A204.1 (cell line): Measurements from ENCODE around the gene DAB1.

ENCODE experiments used
- FAIRE-seq: peaks from 2 replicates; lab custom pipeline; 2012; peaks lifted over from hg19 to GRCh38; lab: Jason Lieb, UNC

DAB1 gene

DNA sequence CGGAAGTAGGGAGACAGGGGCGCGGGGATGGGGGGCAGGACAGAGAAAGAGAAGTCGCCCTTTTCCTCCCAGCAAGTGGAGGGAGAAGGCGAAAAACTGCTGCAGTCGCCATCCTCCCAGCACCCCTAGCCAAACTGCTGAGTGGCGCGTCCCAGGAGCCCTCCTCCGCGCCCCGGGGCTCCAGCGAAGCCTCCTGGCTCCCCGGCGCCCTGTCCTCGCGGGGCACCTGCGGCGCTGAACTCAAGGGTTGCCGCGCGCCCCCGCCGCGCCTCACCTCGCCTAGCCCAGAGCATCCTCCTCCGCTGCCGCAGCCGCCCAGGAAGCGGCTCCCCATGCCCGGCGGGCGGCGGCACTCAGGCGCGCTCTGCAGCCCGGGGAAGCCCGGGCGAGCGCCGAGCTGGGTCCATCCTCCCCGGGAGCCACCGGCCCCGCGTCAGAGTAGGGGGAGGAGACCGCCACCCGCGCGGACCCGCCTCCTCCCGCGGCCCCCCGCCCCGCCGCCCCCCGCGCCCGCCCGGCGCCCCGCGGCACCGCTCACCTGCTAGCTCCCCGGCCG is at the start of gene DAB1:
DAB1 (minus strand) TSS at position 405 of the 556 bp plus-strand sequence. CDS start 133,030 bp downstream, outside the sequence.
- no peak for FAIRE-seq

DNA sequence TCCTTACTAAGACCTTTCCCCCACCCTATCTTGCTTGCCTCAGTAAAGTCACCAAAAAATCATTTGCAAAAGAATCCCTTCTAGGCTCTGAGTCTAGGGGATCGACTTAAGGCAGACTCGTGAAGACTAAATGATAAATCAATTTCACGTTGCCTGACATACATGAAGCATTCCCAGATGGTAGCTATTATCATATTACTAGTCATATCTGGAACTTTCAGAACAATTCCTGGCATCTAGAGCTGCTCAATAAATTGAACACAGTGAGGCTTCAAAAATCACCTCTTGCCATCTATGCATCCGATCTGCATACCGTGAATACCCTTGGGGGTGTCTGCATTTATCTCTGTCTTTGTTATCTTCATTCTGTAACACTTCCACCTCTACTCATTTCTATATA is 49.6 kb upstream of the DAB1 start:
- no peak for FAIRE-seq

DNA sequence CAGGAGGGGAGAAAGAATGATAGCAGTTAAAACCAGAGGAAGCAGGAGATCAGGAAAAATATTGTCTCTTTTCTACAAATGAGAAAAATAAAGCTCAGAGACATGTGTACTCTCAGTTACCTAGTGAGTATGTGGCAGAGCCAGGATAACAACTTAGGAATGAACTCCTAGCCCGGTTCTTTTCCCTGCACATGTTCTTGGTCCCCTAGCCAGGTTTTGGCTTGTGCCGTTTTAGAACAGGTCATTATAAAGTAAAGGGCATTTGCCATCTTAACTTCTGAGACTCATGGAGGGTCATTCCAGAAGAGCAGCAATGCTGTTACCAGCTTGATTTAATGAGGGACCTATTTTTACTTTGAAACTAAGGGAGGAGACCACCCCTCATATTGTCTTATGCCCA is 48.1 kb upstream of the DAB1 start:
- FAIRE-seq, result no peak

- FAIRE-seq, result no peak
Observed at GRCh38 chr1:57470036-57470435, 46.2 kb upstream of the DAB1 start.

GRCh38 chr1:57468641-57469523 is 45.0 kb upstream of the DAB1 start:
- no peak for FAIRE-seq

DNA sequence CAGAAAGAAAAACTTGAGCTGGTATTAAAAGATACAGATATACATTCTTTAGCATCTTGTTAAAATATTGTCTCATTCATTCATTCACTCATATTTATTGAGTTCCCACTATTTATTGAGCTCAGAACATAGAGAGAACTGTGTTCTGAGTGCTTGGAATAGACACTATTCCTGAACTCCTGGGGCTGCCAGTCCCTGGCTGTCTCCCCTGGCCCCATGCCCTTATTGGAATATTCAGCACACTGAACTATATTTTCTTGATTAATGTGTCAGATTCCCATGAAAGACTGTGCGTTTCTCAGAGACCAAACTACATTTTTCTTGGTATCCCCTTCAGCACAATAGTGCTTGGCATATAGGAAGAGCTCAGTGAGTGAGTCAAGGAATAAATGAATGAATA is 44.0 kb upstream of the DAB1 start:
- FAIRE-seq, result no peak

- FAIRE-seq, result no peak
Observed at GRCh38 chr1:57464756-57465155, 40.9 kb upstream of the DAB1 start.

DNA sequence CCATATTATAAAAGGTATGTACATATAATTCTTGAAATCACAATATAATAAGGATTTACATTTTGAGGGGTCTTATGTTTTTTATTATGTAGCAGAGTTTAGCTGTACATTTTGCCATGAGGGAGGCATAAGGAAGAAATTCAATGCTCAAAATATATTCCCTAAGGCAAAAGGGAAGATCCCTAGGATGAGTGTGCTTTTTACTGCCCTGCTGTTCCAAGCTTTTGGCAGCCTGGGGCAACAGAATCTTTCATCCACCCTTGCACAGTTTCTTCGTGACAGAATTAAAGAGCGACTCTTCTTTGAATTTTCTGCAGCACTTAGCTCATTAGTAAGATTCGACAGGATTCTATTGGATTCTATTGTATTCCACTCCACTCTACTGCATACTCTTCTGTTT is 39.5 kb upstream of the DAB1 start:
- FAIRE-seq, result no peak

- FAIRE-seq, result no peak
Observed at GRCh38 chr1:57461405-57461804, 37.5 kb upstream of the DAB1 start.

DNA sequence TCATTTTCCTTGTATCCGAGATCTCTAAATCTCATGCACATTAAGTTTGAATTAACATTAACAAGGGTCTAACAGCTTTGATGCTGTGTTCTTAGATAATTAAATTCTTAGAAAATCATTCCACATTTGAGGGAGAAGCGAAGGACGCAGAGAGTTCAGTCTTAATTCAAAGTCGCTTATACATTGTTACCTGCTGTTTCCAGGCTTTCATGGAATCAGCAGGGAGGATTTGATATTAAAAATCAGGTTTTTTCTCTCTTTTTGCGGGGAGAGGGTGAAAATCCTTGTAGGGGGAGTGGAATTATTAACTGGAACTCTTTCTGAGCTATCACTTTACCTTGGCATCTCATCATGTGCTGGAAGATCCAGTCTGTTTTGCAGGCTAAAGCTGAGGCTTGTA is 27.7 kb upstream of the DAB1 start:
- no peak for FAIRE-seq

GRCh38 chr1:57450981-57451380 is 27.1 kb upstream of the DAB1 start:
- FAIRE-seq, result no peak

DNA sequence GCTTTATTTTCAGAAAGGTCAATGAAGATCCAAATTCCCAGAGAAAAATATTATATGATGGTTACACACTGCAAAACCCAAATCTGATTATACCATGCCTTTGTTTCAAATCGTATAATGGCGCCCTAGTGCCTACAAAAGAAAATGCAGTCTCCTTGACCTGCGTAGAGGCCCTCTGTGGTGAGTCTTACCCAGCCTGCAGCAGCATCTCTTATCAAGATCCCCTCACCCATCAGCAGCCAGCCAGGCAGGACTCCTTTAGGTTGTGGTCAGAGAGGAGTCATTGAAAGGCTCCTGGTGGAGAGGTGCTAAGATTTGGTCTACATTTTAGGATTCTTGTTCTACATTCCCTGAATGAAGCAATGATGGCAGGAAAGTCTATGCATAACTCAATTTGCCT is 23.7 kb upstream of the DAB1 start:
- FAIRE-seq, result no peak

DNA sequence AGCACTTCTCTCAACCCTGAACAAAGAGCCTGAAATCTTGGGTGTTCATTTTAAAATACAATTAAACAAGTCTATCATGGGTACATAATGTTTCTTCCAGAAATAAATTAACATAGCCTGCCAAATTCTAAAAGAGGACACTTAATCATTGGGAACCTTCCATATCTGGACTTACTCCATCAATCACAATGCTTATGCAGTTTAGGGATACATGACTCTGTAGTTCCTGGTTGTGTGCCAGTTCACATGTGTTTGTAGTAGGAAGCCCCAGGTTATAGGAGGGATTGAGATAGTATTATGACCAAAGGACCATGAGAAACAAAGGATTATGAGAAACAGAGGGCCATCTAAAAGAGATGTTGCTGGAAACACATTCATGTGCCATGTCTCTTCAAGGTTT is 19.1 kb upstream of the DAB1 start:
- FAIRE-seq, result no peak

- FAIRE-seq, result no peak
Observed at GRCh38 chr1:57440096-57440495, 16.2 kb upstream of the DAB1 start.

DNA sequence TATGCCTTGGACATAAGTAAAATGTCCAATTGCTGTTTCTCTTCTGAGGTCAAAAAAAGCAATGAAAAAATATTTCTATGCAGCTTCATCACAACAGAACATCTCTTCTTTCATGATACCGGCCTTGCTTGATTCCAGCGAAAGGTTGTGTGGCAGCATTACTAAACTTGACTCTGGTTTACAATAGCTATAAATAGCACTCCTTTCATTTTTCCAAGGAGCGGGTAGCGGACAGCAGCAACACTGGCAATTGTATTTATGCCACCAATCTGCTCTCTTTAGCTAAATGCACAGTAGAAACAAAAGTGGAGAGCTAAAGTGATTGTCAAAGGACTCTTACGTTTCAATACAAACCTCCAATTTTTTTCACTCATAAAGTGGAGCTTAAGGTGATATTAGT is 7.5 kb upstream of the DAB1 start:
- FAIRE-seq, result no peak

DNA sequence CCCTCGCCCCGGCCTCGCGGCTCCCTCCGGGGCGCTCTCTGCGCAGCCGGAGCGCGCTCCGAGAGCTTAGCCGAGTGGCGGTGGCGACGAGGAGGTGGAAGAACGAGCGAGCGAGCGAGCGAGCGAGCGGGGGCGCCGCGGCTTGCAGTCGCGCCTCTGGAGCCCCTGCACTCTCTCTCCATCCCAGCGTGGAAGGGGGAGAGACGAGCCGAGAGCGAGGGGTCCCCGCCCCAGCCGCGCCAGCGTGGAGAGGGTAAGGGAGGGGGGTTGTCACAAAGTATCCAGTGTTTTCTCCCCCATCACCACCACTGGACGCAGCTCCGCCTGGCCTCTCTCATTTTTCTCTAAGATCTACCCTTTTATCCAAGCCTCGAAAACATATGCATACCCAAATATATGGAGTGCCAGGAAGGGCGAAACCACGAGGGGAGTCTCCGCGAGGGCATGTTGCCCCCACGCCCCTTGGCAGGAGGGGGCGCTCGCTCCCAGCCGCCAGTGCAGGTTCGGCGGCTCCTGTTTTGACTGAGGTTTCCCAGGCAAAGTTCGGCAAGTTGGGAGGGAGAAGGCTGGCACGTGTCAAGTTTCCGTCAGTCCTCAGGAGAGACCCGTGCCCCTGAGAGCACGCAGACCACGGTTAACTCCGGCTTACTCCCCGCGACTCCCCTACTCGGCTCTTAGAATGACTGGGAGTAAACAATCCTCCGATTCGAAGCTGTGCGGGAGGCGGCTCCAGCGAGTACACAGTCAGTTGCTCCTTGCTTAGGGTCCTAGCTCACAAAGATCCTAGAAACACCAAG is 569 bp upstream of the DAB1 start:
- FAIRE-seq, result no peak

DNA sequence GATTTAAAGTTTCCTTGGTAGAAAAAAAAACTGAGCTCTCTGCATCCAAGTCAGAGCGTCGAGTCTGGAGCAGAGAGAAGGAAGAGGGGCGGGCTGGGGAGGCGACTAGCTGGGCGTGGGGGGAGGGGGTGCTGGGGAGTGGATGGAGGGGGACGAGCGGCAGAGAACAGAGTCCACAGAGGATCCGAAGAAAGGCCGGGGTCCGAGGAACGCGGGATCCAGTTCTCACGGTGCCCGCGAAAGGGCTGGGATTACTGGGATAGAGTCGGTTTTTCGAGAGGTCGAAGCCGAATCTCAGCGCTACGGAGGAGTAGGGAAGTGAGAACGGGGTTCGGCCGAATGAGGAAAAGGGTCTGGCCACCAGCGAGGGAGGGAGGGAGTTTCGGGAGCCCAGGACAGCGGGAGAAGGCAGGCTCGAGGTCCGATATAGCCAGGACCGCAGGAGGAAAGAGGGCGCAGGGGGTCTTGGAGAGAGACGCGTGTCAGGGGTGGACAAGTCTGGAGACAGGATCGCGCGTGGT is 665 bp downstream of the DAB1 start:
- FAIRE-seq, result no peak

GRCh38 chr1:57422271-57423134 is 1.4 kb downstream of the DAB1 start:
- no peak for FAIRE-seq

- no peak for FAIRE-seq
Observed at GRCh38 chr1:57421806-57422205, 2.1 kb downstream of the DAB1 start.

DNA sequence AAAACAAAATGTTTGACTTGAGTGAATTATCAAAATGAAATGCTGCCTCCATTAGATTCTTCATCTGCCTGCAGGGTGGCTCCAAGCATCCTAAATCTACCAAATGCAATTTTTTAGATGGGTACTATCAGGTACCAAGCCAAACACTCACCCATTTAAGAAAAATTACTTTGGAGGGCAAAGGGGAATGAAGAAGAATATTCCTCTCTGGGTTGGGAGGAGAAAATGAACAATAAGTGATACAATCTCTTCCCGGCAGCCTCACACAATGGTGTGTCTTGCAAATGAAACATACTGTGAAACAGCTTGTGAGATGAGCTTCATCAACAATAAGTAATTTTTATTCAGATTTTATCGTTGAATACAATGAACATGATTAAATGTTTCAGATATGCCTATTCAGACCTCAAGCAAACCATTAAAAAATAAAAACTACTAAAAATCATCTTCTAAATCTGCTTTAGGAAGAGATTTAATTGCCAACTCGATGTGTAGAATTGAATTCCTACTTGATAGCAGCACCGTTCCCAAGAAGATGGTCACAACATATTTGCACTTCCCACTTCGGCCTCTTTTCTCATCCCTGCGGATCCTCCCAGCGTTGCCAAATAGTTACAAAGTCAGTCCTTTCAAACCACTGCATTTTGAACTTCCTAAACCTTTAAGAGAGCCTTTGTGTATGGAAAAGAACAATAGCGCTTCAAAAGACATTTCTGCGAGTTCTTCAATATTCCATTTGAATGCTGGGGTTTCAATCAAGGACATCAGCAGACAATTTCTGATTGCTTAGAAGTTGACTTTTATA is 2.7 kb downstream of the DAB1 start:
- no peak for FAIRE-seq

DNA sequence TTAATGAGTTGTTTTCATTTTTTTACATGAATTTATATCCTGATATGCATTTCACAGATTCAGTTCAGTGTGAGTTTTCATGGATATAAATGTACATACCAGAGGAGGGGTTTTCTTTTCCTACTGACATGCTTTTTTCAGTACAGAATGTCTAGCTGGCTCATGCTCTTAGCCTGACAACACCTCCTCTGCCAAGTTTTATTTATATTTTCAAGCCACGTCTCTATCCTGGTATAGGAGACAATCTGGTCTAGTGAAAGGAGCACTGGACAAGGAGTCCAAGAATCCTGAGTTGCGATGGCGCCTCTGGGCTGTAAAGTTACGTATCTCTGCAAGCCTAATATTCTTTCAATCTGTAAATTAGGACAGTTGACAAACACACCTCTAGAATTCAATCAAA is 4.9 kb downstream of the DAB1 start:
- no peak for FAIRE-seq
